Activated CD8-positive, alpha-beta T cell treated with anti-CD3 and anti-CD28 coated beads for 36 hours (primary cell): ENCODE results near the gene PITX2. TPM values are rescaled to one million over a fixed set of nuclear protein-coding genes. Genes with fewer than 3 reads are reported as not detected.

ENCODE experiments used
- ATAC-seq: fragments of 200-7000 bp; cut with Tn5 transposase; one replicate; pipeline ENCODE4 v1.10.0; 2021; ENCODE audit warnings: mild to moderate bottlenecking, moderate library complexity
- CTCF ChIA-PET: fragments of 350-600 bp; sonication (Branson Sonifier 250); formaldehyde crosslinking; loops from one replicate; lab custom pipeline; 2021; ENCODE audit warnings: antibody characterized with exemption; lab: Charles Lee
- POLR2A ChIA-PET: fragments of 350-600 bp; sonication (Branson Sonifier 250); formaldehyde crosslinking; loops from one replicate; lab custom pipeline; 2021; ENCODE audit warnings: antibody characterized with exemption; lab: Charles Lee
- DNase-seq: peaks from one replicate; pipeline ENCODE4 v3.0.0-alpha.2; 2020
- H3K27ac Mint-ChIP-seq: one replicate; pipeline ENCODE4 v1.8.0; 2021; ENCODE audit warnings: mild to moderate bottlenecking, mixed read lengths
- H3K27me3 Mint-ChIP-seq: one replicate; pipeline ENCODE4 v1.8.0; 2021; ENCODE audit warnings: mixed read lengths
- H3K36me3 Mint-ChIP-seq: one replicate; pipeline ENCODE4 v1.8.0; 2021; ENCODE audit warnings: low read depth, mixed read lengths
- H3K4me1 Mint-ChIP-seq: one replicate; pipeline ENCODE4 v1.8.0; 2021; ENCODE audit warnings: low read depth, mixed read lengths
- H3K4me3 Mint-ChIP-seq: one replicate; pipeline ENCODE4 v1.8.0; 2021; ENCODE audit warnings: mild to moderate bottlenecking, moderate library complexity, mixed read lengths
- H3K9me3 Mint-ChIP-seq: one replicate; pipeline ENCODE4 v1.8.0; 2021; ENCODE audit warnings: mixed read lengths
- intact Hi-C: fragments of 100-400 bp; cut with micrococcal nuclease; formaldehyde crosslinking; loops from one replicate; pipeline ENCODE4 v1.10.0; 2022
- total RNA-seq, 2 experiments: library from RNA; stranded (reverse); gene quantifications; one replicate each; pipeline ENCODE4 v1.2.3, GENCODE V29; 2021
- TF ChIP-seq, protein P1 (sequence below): fragments of 200-600 bp; IDR thresholded peaks from one replicate; pipeline ENCODE4 v1.8.0; 2022; ENCODE audit warnings: antibody characterized with exemption, mild to moderate bottlenecking

Gene PITX2
- total RNA-seq, 2 experiments from 2014 or later, result not detected

DNA sequence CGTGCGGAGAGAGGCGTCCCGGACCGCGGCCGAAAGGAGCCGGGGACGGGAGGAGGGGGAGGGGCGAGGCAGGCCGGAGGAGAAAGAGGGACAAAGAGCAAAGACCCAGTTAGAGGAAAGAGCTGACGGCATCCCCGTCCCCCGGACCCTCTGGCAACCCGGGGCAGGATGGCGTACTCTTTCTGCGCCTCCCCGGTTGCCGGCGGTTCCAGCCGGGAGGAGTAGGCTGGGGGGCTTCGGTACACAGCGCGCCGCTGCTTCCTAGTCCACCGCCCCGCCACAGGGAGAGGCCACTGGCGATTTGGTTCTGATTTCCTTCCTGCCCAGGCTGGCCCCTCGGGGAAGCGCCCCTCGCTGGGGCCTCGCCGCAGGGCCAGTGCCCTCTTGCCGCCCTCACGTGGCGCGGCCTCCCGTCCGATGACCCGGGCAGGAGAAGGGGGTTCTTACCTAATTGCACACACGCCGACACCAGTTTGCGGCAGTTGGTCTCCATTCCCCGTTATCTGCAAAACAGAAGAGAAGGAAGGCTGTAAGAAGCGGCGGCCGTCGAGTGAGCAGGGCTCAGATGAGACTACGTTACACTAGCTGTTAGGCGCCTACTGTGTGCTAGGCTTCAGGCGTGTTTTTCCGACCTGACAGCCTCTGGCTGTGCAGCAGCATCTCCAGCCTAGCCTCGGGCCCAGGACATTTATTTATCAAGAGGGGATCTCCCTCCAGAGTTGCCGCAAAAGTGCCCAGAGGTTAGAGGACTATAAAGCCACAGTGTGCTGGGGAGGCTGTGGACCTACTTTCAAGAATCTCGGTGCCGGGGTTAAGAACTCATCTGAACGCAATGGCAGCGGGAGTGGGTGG is 9.9 kb upstream of the PITX2 start:
- CTCF ChIA-PET, result no interaction called here
- no peak overlapping the region for H3K27ac Mint-ChIP-seq
- intact Hi-C loops, result loop anchor here (5.0 to 10.0 kb wide), 2 partner anchors 650 to 1882 kb away; partner anchors contain the start of gene NEUROG2
- H3K4me1 Mint-ChIP-seq, result peaks cover 12% of the 10 kb centered on the region
- ATAC-seq (no peak), DNase-seq (no peak)
- no peak overlapping the region for H3K4me3 Mint-ChIP-seq
- peaks cover 7% of the 10 kb centered on the region for H3K36me3 Mint-ChIP-seq
- peaks cover 80% of the 10 kb centered on the region for H3K27me3 Mint-ChIP-seq
- TF ChIP-seq, protein P1, sequence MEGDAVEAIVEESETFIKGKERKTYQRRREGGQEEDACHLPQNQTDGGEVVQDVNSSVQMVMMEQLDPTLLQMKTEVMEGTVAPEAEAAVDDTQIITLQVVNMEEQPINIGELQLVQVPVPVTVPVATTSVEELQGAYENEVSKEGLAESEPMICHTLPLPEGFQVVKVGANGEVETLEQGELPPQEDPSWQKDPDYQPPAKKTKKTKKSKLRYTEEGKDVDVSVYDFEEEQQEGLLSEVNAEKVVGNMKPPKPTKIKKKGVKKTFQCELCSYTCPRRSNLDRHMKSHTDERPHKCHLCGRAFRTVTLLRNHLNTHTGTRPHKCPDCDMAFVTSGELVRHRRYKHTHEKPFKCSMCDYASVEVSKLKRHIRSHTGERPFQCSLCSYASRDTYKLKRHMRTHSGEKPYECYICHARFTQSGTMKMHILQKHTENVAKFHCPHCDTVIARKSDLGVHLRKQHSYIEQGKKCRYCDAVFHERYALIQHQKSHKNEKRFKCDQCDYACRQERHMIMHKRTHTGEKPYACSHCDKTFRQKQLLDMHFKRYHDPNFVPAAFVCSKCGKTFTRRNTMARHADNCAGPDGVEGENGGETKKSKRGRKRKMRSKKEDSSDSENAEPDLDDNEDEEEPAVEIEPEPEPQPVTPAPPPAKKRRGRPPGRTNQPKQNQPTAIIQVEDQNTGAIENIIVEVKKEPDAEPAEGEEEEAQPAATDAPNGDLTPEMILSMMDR, result no peak
- H3K9me3 Mint-ChIP-seq, result peaks cover 12% of the 10 kb centered on the region
- POLR2A ChIA-PET, result no interaction called here

DNA sequence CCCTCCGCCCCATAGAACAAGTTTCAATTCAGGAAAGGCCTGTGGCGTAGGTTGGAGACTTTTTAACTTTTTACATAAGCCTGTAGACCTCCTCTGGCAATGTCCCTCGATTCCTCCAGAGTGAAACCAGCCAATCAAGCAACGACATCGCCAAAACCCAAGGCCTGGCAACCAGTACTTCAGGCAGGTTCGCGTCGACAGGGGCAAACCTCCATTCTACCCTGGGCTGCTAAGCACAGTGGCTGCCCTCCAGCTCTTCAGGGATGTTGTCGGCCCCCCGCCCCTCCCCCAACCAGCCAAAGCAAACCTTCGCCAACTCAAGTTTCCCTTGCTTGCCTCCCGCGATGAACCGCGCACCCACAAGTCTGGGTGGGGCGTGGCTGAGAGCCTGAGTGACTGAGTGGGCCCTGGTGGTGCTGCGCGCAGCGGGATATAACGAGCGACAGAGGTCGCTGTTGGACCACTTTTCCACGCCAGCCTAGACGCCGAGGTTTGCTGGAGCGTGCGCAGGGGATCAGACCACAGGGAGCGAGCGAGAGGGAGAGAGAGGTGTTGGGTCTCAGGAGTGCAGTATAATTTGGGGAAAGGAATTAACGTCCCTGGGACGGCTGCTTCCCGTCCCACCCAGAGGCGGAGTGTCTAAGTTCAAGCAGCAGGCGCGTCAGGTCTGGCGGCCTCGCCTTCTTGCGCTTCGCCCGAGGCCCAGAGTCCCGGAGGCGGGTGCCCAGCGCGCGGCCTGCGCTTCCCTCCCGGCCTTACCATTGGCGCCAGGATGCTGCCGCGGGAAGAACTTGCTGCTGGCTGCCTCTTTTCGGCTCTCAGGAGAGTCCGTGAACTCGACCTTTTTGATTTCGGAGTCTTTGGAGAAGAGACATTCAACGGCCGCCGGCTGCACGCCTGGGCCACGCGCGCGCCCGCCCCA is 9.0 kb upstream of the PITX2 start:
- Mint-ChIP-seq H3K4me1 (peaks cover 12% of the 10 kb centered on the region), H3K36me3 (peaks cover 7% of the 10 kb centered on the region), H3K27me3 (peaks cover 79% of the 10 kb centered on the region), H3K4me3 (peak overlapping the region; percentile 57), H3K9me3 (peaks cover 10% of the 10 kb centered on the region), H3K27ac (no peak overlapping the region)
- intact Hi-C loops, result loop anchor here (5.0 to 10.0 kb wide), 2 partner anchors 650 to 1883 kb away; partner anchors contain the start of gene NEUROG2
- TF ChIP-seq, protein P1, result peak; percentile 61
- CTCF ChIA-PET, result interaction anchor here (1.0 kb wide), 1 partner anchor 12 kb away, joined by 4 read pairs; no protein-coding TSS in a partner anchor
- POLR2A ChIA-PET, result no interaction called here
- DNase-seq (peak; percentile 71), ATAC-seq (peak; percentile 90)

DNA sequence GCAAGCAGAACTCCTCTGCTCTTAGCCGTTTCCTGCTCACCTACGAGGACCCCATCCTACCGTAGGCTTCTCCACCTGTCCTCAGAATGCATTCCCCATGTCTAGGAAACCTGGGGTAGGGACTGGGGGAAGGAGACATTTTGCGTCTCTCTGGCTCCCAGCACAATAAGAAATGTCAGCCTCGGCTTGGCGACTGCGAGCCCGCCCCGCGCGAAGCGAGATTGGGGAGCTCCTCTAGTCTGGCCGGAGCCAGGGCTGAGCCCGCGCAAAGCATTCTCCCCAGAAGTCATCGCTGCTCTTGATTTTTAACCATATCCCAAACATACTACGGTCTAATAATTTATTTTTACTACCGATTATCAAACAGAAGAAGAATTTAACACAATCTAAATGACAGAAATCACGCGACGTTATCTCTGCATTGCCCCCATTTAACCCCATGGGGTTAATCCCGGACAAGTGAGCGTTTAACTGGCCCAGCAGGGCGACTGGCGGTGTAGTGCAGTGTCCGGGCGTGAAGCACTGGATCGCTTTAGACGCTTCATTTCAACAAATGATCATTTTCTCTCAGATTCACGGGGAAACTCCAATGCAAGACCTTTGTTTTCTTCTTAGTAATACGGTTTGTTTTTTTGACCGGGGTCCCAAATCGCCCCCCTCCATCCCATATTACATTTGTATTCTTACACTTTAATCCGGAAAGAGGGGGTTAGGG is 8.0 kb upstream of the PITX2 start:
- intact Hi-C loops, result loop anchor here (5.0 to 10.0 kb wide), 2 partner anchors 651 to 1884 kb away; partner anchors contain the start of gene NEUROG2
- Mint-ChIP-seq H3K4me3 (no peak overlapping the region), H3K36me3 (peaks cover 7% of the 10 kb centered on the region), H3K9me3 (peaks cover 10% of the 10 kb centered on the region), H3K4me1 (peaks cover 12% of the 10 kb centered on the region), H3K27me3 (peaks cover 81% of the 10 kb centered on the region), H3K27ac (no peak overlapping the region)
- ChIA-PET CTCF (interaction anchor here (1.0 kb wide), 1 partner anchor 11 kb away, joined by 4 read pairs; no protein-coding TSS in a partner anchor), POLR2A (no interaction called here)
- TF ChIP-seq, protein P1, result no peak
- DNase-seq (no peak), ATAC-seq (no peak)

DNA sequence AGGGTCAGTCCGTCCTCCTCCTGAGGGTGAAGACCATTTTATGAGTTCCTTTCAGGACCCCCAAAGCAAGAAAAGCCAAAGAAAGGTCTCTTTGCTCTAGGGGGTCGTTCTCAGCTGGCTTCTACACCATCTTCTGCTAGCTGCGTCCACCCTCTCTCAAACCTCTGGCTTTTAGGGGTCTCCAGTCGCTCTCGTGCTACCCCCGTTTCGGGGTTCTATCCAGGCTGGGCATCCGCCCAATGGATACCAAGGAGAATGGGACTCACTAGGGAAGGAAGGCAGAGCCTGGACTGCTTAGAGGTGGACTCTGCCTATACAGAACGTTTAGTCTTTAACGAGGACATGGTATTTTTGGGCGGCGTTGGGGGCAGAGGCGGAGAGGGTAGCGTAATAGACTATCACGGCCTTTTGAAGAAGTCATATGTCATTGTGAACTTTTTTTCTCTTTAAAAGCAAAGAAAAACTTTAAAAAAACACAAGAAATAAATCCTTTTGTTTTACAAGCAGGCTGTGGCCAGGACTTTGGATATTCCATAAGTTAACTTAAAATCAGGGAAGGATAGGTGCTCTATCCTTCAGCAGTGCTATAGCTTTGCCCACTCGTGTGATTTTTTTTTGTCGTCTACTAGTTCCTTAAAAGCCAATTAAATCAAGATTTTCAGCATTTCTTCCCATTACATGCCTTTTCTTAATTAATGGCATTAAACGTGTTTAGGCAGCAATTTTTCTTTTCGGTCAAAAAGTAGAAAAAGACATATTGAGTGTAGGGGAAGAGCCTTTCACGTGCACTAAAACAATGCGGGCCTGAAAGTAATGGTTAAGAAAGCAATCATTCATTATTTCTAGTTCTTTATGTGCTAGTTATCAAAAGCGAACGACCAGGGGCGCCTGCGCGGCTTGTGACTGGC is 7.2 kb upstream of the PITX2 start:
- POLR2A ChIA-PET, result interaction anchor here (1.6 kb wide), 1 partner anchor 10 kb away, joined by 6 read pairs; no protein-coding TSS in a partner anchor
- Mint-ChIP-seq H3K4me1 (peaks cover 12% of the 10 kb centered on the region), H3K27ac (no peak overlapping the region), H3K27me3 (peaks cover 86% of the 10 kb centered on the region), H3K9me3 (peaks cover 10% of the 10 kb centered on the region), H3K36me3 (peaks cover 7% of the 10 kb centered on the region), H3K4me3 (no peak overlapping the region)
- CTCF ChIA-PET, result no interaction called here
- TF ChIP-seq, protein P1, result no peak
- intact Hi-C loops, result loop anchor here (5.0 to 10.0 kb wide), 2 partner anchors 652 to 1885 kb away; partner anchors contain the start of gene NEUROG2
- ATAC-seq, result no peak
- DNase-seq, result no peak
